Spleen (tissue), 11 donors: ENCODE data around the gene ZSCAN21. TPM values are rescaled to one million over a fixed set of nuclear protein-coding genes. Genes with fewer than 3 reads are reported as not detected.

Experiments used
- DNase-seq: peaks from one replicate; pipeline ENCODE4 v3.0.0-alpha.2; 2020
- H3K27ac ChIP-seq, 8 donors: fragments of 200-600 bp; sonication (generic) in 7 of 8; 1 replicate in 4 of 8; 2 replicates in 4 of 8; pipeline versions ENCODE4 v1.5.0 to v1.8.0; 2016 to 2021; ENCODE audit warnings: inconsistent platforms in 4 of 8, mild to moderate bottlenecking in 4 of 8, moderate library complexity in 1 of 8
- H3K27me3 ChIP-seq, 7 donors: fragments of 200-600 bp; sonication (generic) in 6 of 7; replicated peaks in 1 of 7; 1 replicate in 4 of 7; 2 replicates in 3 of 7; pipeline versions ENCODE4 v1.5.0 to v1.8.0; 2016 to 2021; ENCODE audit warnings: inconsistent platforms in 3 of 7, mild to moderate bottlenecking in 1 of 7
- H3K36me3 ChIP-seq, 6 donors: fragments of 200-600 bp; sonication (generic) in 5 of 6; 1 replicate in 4 of 6; 2 replicates in 2 of 6; pipeline versions ENCODE4 v1.5.0 to v1.8.0; 2016 to 2021; ENCODE audit warnings: inconsistent platforms in 2 of 6
- H3K4me1 ChIP-seq, 6 donors: fragments of 200-600 bp; sonication (generic) in 5 of 6; 1 replicate in 3 of 6; 2 replicates in 3 of 6; pipeline versions ENCODE4 v1.5.0 to v1.8.0; 2016 to 2021; ENCODE audit warnings: inconsistent platforms in 3 of 6
- H3K4me3 ChIP-seq, 8 donors: fragments of 200-600 bp; sonication (generic) in 7 of 8; 1 replicate in 4 of 8; 2 replicates in 4 of 8; pipeline versions ENCODE4 v1.5.0 to v1.8.0; 2016 to 2021; ENCODE audit warnings: inconsistent platforms in 4 of 8, mild to moderate bottlenecking in 4 of 8, moderate library complexity in 2 of 8
- H3K9me3 ChIP-seq, 8 donors: fragments of 200-600 bp; sonication (generic) in 7 of 8; 1 replicate in 4 of 8; 2 replicates in 4 of 8; pipeline versions ENCODE4 v1.5.0 to v1.8.0; 2016 to 2021; ENCODE audit warnings: inconsistent platforms in 4 of 8
- POLR2A ChIP-seq, 3 donors: fragments of 450-650 bp; IDR thresholded peaks; one replicate each; pipeline ENCODE4 v1.5.1; 2017; ENCODE audit warnings: antibody characterized with exemption in 3 of 3, mild to moderate bottlenecking in 1 of 3
- POLR2AphosphoS5 ChIP-seq, 3 donors: sonication (generic); formaldehyde crosslinking; IDR thresholded peaks; one replicate each; pipeline ENCODE4 v1.5.1; 2017; ENCODE audit warnings: antibody characterized with exemption in 3 of 3
- WGBS, 5 donors: extraction: QIAGEN DNeasy Blood & Tissue Kit in 3 of 5; methylation state at CpG; one replicate each; pipeline versions ENCODE4 v1.1.5 to v1.1.7; 2013 to 2018; 5-methylcytosine and 5-hydroxymethylcytosine counted together
- intact Hi-C: fragments of 100-400 bp; cut with DNase I; formaldehyde crosslinking; loops from one replicate; pipeline ENCODE4 v1.15.0; 2023; ENCODE audit warnings: low total_unique reads
- polyA plus RNA-seq, 3 donors: library from polyadenylated mRNA; stranded (reverse); fragments of 200-250 nt; gene quantifications; one replicate each; pipeline ENCODE4 v1.2.1, GENCODE V29; 2013
- total RNA-seq, 7 donors: library from RNA; depleted of rRNA in 3 of 7; stranded (reverse); fragments of >200 nt in 3 of 7; fragmentation: NEBNext Ultra II Directional in 4 of 7; extraction: Animal tissue kit (Norgen Biotek cat#: 25700) in 4 of 7; gene quantifications; one replicate each; pipeline versions ENCODE4 v1.1.0 to v1.2.1, GENCODE V29; 2016 to 2021
- TF ChIP-seq, protein P1 (sequence below), 11 experiments: fragments of 200-600 bp in 7 of 11; fragments of 450-650 bp in 4 of 11; sonication (generic) in 4 of 11; IDR thresholded peaks in 8 of 11; conservative IDR thresholded peaks in 3 of 11; 1 replicate in 7 of 11; 2 replicates in 4 of 11; pipeline versions ENCODE4 v1.4.0 to v1.8.0; 2016 to 2021; ENCODE audit warnings: antibody characterized with exemption in 11 of 11, inconsistent platforms in 4 of 11, mild to moderate bottlenecking in 1 of 11
- donor health status: healthy with polysubstance abuse.
- donor health status: DM: no; HTN: no; CAD: no; lungs with moderate emphysema.
- donor health status: DM: no; HTN: no; CAD: no.
- donor health status: Bipolar disorder and iron deficiency.
- donor health status: healthy.
- donor health status: DM: no; HTN: no; CAD: no.
- donor health status: DM: yes; HTN: yes; CAD: no.

The ZSCAN21 gene
- total and polyA plus RNA-seq, 10 donors, result 3.7 to 14.3 (median 8.6) TPM

DNA sequence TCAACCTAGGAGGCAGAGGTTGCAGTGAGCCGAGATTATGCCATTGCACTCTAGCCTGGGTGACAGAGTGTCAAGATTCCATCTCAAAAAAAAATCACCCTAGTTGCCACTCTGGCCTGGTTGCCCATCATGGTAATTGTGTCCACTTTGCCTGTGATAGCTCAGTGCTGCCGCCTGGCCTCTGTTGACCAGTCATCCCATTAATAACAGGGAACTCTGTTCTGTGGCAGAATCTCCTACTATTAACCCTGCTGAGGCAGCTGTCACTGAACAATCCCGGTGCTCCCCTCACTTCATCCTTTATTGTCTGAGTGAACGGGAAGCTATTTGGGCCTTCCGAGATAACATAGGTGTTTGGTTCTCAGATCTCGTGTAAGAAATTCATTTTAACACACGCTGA lies 17.4 kb downstream of the ZSCAN21 start:
- Histone ChIP-seq H3K27ac (no peak overlapping the region), H3K4me3 (no peak overlapping the region), H3K9me3 (peaks cover 6 to 29% (median 24%) of the 10 kb centered on the region in 8 donors), H3K36me3 (peaks cover 18 to 100% (median 58%) of the 10 kb centered on the region in 6 donors), H3K27me3 (no peaks in the 10 kb centered on the region), H3K4me1 (peaks cover 0 to 10% (median 0%) of the 10 kb centered on the region in 6 donors)
- no peak for DNase-seq
- TF ChIP-seq, protein P1, sequence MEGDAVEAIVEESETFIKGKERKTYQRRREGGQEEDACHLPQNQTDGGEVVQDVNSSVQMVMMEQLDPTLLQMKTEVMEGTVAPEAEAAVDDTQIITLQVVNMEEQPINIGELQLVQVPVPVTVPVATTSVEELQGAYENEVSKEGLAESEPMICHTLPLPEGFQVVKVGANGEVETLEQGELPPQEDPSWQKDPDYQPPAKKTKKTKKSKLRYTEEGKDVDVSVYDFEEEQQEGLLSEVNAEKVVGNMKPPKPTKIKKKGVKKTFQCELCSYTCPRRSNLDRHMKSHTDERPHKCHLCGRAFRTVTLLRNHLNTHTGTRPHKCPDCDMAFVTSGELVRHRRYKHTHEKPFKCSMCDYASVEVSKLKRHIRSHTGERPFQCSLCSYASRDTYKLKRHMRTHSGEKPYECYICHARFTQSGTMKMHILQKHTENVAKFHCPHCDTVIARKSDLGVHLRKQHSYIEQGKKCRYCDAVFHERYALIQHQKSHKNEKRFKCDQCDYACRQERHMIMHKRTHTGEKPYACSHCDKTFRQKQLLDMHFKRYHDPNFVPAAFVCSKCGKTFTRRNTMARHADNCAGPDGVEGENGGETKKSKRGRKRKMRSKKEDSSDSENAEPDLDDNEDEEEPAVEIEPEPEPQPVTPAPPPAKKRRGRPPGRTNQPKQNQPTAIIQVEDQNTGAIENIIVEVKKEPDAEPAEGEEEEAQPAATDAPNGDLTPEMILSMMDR (IDR thresholded peaks at IDR 0.05 in 8 of 11, conservative IDR thresholded peaks at IDR 0.05 in 3 of 11), result no peak
- no peak for TF ChIP-seq POLR2AphosphoS5 (IDR thresholded peaks at IDR 0.05)
- no peak for TF ChIP-seq POLR2A (IDR thresholded peaks at IDR 0.05)
- WGBS, 5 donors, result 91 to 96% (median 93%) methylated on average over 7 of the region's 7 CpGs
- intact Hi-C loops, result no loop called here

DNA sequence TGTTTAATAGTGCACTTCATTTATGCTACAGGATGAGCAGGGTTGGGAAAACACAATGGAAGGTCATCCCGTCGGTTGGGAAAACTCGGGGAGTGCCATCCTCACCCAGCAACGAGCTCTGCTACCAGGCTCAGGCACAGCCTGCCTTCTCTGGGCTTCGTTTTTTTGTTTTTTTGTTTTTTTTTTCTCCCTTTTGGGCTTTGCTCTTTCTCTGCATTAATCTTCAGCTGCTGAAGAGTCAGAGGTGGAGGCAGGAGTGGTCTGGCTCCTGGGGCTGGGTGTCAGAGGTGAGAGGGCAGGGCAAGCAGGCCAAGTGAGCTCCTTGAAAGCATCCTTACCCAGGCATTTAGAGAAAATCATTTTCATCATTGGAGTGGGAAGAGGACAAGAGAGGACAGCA lies 20.4 kb downstream of the ZSCAN21 start:
- no peak for TF ChIP-seq POLR2A (IDR thresholded peaks at IDR 0.05)
- TF ChIP-seq, protein P1 (IDR thresholded peaks at IDR 0.05 in 8 of 11, conservative IDR thresholded peaks at IDR 0.05 in 3 of 11), result no peak
- no peak for DNase-seq
- H3K27ac ChIP-seq, result no peak overlapping the region
- peaks cover 0 to 8% (median 0%) of the 10 kb centered on the region in 6 donors for H3K4me1 ChIP-seq
- WGBS, 5 donors, result 96 to 99% (median 98%) methylated on average over 5 of the region's 5 CpGs
- no peak overlapping the region for H3K4me3 ChIP-seq
- H3K27me3 ChIP-seq, result no peaks in the 10 kb centered on the region
- intact Hi-C loops, result loop anchor here (10.0 kb wide), 1 partner anchor 85 kb away; no protein-coding TSS in a partner anchor
- peaks cover 6 to 47% (median 39%) of the 10 kb centered on the region in 8 donors for H3K9me3 ChIP-seq
- H3K36me3 ChIP-seq, result peaks cover 35 to 100% (median 64%) of the 10 kb centered on the region in 6 donors

DNA sequence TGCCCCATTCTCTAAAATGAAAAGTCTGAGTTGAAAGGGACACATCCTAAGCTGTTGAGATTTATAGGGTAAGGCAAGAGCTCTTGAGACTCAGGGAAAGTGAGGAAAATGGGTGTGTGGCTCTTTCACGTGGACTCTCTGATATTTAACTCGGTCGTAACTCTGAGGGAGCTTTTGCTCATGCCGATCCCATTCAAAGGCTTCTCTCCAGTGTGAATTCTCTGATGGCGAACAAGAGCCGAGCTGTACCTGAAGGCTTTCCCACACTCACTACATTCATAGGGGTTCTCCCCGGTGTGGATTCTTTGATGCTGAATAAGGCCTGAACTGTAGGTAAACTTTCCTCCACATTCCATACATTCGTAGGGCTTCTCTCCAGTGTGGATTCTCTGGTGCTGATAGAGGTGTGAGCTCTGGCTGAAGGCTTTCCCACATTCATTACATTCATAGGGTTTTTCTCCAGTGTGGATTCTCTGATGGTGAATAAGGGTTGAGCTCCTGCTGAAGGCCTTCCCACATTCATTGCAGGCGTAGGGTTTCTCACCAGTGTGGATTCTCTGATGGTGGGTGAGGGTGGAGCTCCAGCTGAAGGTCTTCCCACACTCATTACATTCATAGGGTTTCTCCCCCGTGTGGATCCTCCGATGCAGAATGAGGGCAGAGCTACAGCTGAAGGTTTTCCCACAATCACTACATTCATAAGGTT lies 21.6 kb downstream of the ZSCAN21 start:
- H3K27me3 ChIP-seq, result no peaks in the 10 kb centered on the region
- DNase-seq, result no peak
- H3K27ac ChIP-seq, result no peak overlapping the region
- H3K36me3 ChIP-seq, result peaks cover 35 to 100% (median 75%) of the 10 kb centered on the region in 6 donors
- 97 to 99% (median 98%) methylated on average over 11 of the region's 11 CpGs for WGBS, 5 donors
- H3K4me3 ChIP-seq, result peak overlapping the region in 1 of 8 donors; percentile 9
- TF ChIP-seq POLR2AphosphoS5 (IDR thresholded peaks at IDR 0.05) (no peak), POLR2A (IDR thresholded peaks at IDR 0.05) (no peak)
- TF ChIP-seq, protein P1 (IDR thresholded peaks at IDR 0.05 in 8 of 11, conservative IDR thresholded peaks at IDR 0.05 in 3 of 11), result no peak
- H3K9me3 ChIP-seq, result peaks cover 6 to 47% (median 39%) of the 10 kb centered on the region in 8 donors
- intact Hi-C loops, result loop anchor here (10.0 kb wide), 1 partner anchor 86 kb away; no protein-coding TSS in a partner anchor
- H3K4me1 ChIP-seq, result no peaks in the 10 kb centered on the region

DNA sequence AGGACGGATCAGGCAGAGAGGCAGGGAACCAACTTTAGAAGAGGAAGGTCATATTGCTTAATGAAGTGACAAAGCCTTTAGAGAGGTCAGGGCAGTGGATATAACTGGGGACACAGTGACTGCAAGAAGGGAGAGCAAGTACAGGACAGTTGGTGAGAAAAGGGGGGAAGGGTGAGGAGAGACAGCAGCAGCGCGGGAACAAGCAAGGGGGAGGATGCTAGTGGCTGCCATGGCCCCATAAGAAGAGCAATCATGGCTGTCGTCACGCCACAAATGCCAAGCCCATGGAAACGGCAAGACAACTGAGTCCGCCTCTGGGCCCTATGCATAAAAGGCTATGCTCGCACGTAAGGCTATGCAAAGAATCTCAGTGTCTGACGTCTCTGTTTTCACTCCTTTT lies 22.9 kb downstream of the ZSCAN21 start:
- no peak for DNase-seq
- Histone ChIP-seq H3K36me3 (peaks cover 35 to 100% (median 88%) of the 10 kb centered on the region in 6 donors), H3K9me3 (peaks cover 6 to 47% (median 39%) of the 10 kb centered on the region in 8 donors), H3K4me3 (no peak overlapping the region), H3K4me1 (no peaks in the 10 kb centered on the region), H3K27me3 (no peaks in the 10 kb centered on the region), H3K27ac (no peak overlapping the region)
- whole genome bisulfite sequencing, 5 donors, result 95 to 98% (median 97%) methylated on average over 10 of the region's 10 CpGs
- TF ChIP-seq POLR2A (IDR thresholded peaks at IDR 0.05), result no peak
- no peak for TF ChIP-seq POLR2AphosphoS5 (IDR thresholded peaks at IDR 0.05)
- TF ChIP-seq, protein P1 (IDR thresholded peaks at IDR 0.05 in 8 of 11, conservative IDR thresholded peaks at IDR 0.05 in 3 of 11), result no peak
- intact Hi-C loops, result loop anchor here (10.0 kb wide), 1 partner anchor 88 kb away; no protein-coding TSS in a partner anchor
